Natural killer cell (primary cell): ENCODE results near the gene CACNA1D. TPM values are rescaled to one million over a fixed set of nuclear protein-coding genes. Genes with fewer than 3 reads are reported as not detected.

Experiments used
- ATAC-seq, 3 donors: fragments of 150-1000 bp in 2 of 3; fragments of 200-7000 bp in 1 of 3; cut with Tn5 transposase; 1 replicate in 1 of 3; 2 replicates in 2 of 3; pipeline ENCODE4 v1.10.0; 2021; ENCODE audit warnings: mild to moderate bottlenecking in 2 of 3, moderate library complexity in 2 of 3
- DNase-seq, 2 donors: peaks; one replicate each; pipeline versions ENCODE4 v3.0.0 to v3.0.0-alpha.2; 2013 to 2021; ENCODE audit warnings: mixed read lengths in 1 of 2
- H3K27ac ChIP-seq: one replicate; pipeline ENCODE4 v1.5.1; 2013; ENCODE audit warnings: mild to moderate bottlenecking, low read length
- H3K27me3 ChIP-seq: one replicate; pipeline ENCODE4 v1.6.1; 2013; ENCODE audit warnings: low read length; ENCODE audit not compliant: control insufficient read depth, insufficient read depth
- H3K36me3 ChIP-seq: one replicate; pipeline ENCODE4 v1.6.1; 2013; ENCODE audit warnings: low read length; ENCODE audit not compliant: control insufficient read depth, insufficient read depth
- H3K4me1 ChIP-seq: one replicate; pipeline ENCODE4 v1.6.1; 2013; ENCODE audit warnings: low read length; ENCODE audit not compliant: control insufficient read depth, insufficient read depth
- H3K4me3 ChIP-seq: one replicate; pipeline ENCODE4 v1.5.1; 2013; ENCODE audit warnings: low read length
- H3K9me3 ChIP-seq: one replicate; pipeline ENCODE4 v1.6.1; 2013; ENCODE audit warnings: low read length; ENCODE audit not compliant: control insufficient read depth, insufficient read depth
- H3K27ac Mint-ChIP-seq, 2 donors: one replicate each; pipeline ENCODE4 v1.8.0; 2022; ENCODE audit warnings: mild to moderate bottlenecking in 2 of 2, mixed read lengths in 2 of 2, moderate library complexity in 1 of 2
- H3K27me3 Mint-ChIP-seq, 2 donors: one replicate each; pipeline ENCODE4 v1.8.0; 2022; ENCODE audit warnings: low read depth in 2 of 2, mixed read lengths in 2 of 2
- H3K36me3 Mint-ChIP-seq: one replicate; pipeline ENCODE4 v1.8.0; 2022; ENCODE audit warnings: mixed read lengths
- H3K4me1 Mint-ChIP-seq, 2 donors: one replicate each; pipeline ENCODE4 v1.8.0; 2022; ENCODE audit warnings: mixed read lengths in 2 of 2
- H3K4me3 Mint-ChIP-seq: one replicate; pipeline ENCODE4 v1.8.0; 2022; ENCODE audit warnings: mild to moderate bottlenecking, moderate library complexity, mixed read lengths
- H3K9me3 Mint-ChIP-seq, 2 donors: one replicate each; pipeline ENCODE4 v1.8.0; 2022; ENCODE audit warnings: mixed read lengths in 2 of 2
- CTCF ChIP-seq: fragments of 200-600 bp; IDR thresholded peaks from one replicate; pipeline ENCODE4 v1.8.0; 2022; ENCODE audit warnings: antibody characterized with exemption
- WGBS: methylation state at CpG from one replicate; pipeline ENCODE4 v1.1.7; 2013; ENCODE audit warnings: missing lambda C conversion rate; ENCODE audit not compliant: insufficient coverage; 5-methylcytosine and 5-hydroxymethylcytosine counted together
- intact Hi-C: fragments of 100-400 bp; cut with micrococcal nuclease; formaldehyde crosslinking; loops from one replicate; pipeline ENCODE4 v1.14.2; 2022
- total RNA-seq, 4 donors: library from RNA; stranded (reverse); fragments of 120-200 nt in 1 of 4; gene quantifications; one replicate each; pipeline versions ENCODE4 v1.2.3 to v1.2.4, GENCODE V29; 2013 to 2022

The CACNA1D gene
- total RNA-seq, 3 donors from 2014 or later (not counting 1 experiment from before 2014, with no cell fraction given): 0.54 to 10.1 TPM; not detected in 1

- H3K4me3 Mint-ChIP-seq: no peak overlapping the region
- no peaks in the 10 kb centered on the region for H3K4me1 Mint-ChIP-seq
- peaks cover 16 to 17% of the 10 kb centered on the region in 2 donors for H3K27me3 Mint-ChIP-seq
- Histone ChIP-seq H3K9me3 (no peaks in the 10 kb centered on the region), H3K4me3 (no peak overlapping the region), H3K36me3 (no peaks in the 10 kb centered on the region), H3K27me3 (no peaks in the 10 kb centered on the region), H3K4me1 (no peaks in the 10 kb centered on the region), H3K27ac (no peak overlapping the region)
- H3K36me3 Mint-ChIP-seq: no peaks in the 10 kb centered on the region
- 94% methylated on average over 5 of the region's 6 CpGs for WGBS
- ATAC-seq (peak in 1 of 3 donors; percentile 43), DNase-seq (no peak)
- H3K9me3 Mint-ChIP-seq: no peaks in the 10 kb centered on the region
- intact Hi-C loops: no loop called here
- TF ChIP-seq CTCF: no peak
- H3K27ac Mint-ChIP-seq: no peak overlapping the region
These were observed 193.7 kb downstream of the CACNA1D start for GRCh38 chr3:53688066-53688465.

- intact Hi-C loops: no loop called here
- peaks cover 9 to 11% of the 10 kb centered on the region in 2 donors for H3K27me3 Mint-ChIP-seq
- ATAC-seq: no peak
- TF ChIP-seq CTCF: no peak
- H3K36me3 Mint-ChIP-seq: no peaks in the 10 kb centered on the region
- Histone ChIP-seq H3K27ac (no peak overlapping the region), H3K9me3 (no peaks in the 10 kb centered on the region), H3K27me3 (no peaks in the 10 kb centered on the region), H3K36me3 (no peaks in the 10 kb centered on the region), H3K4me3 (no peak overlapping the region), H3K4me1 (no peaks in the 10 kb centered on the region)
- H3K4me1 Mint-ChIP-seq: peaks cover 0 to 2% of the 10 kb centered on the region in 2 donors
- 84% methylated on average over 5 of the region's 5 CpGs for WGBS
- no peak overlapping the region for H3K27ac Mint-ChIP-seq
- no peak for DNase-seq
- H3K4me3 Mint-ChIP-seq: no peak overlapping the region
- H3K9me3 Mint-ChIP-seq: no peaks in the 10 kb centered on the region
These were observed 194.6 kb downstream of the CACNA1D start for GRCh38 chr3:53688989-53689388.

- WGBS: 100% methylated on average over 1 of the region's 2 CpGs
- Mint-ChIP-seq H3K36me3 (no peaks in the 10 kb centered on the region), H3K4me1 (peaks cover 0 to 4% of the 10 kb centered on the region in 2 donors), H3K27me3 (peaks cover 8 to 16% of the 10 kb centered on the region in 2 donors), H3K4me3 (no peak overlapping the region), H3K9me3 (no peaks in the 10 kb centered on the region), H3K27ac (no peak overlapping the region)
- no peak for ATAC-seq
- H3K27ac ChIP-seq: no peak overlapping the region
- DNase-seq: no peak
- no peaks in the 10 kb centered on the region for H3K4me1 ChIP-seq
- no peaks in the 10 kb centered on the region for H3K27me3 ChIP-seq
- no peak for TF ChIP-seq CTCF
- no peaks in the 10 kb centered on the region for H3K36me3 ChIP-seq
- H3K9me3 ChIP-seq: no peaks in the 10 kb centered on the region
- H3K4me3 ChIP-seq: no peak overlapping the region
- intact Hi-C loops: no loop called here
These were observed 195.3 kb downstream of the CACNA1D start for GRCh38 chr3:53689681-53690080.

- H3K4me3 ChIP-seq: no peak overlapping the region
- H3K4me3 Mint-ChIP-seq: no peak overlapping the region
- H3K9me3 Mint-ChIP-seq: no peaks in the 10 kb centered on the region
- no peaks in the 10 kb centered on the region for H3K9me3 ChIP-seq
- no peak overlapping the region for H3K27ac ChIP-seq
- H3K36me3 ChIP-seq: no peaks in the 10 kb centered on the region
- no peaks in the 10 kb centered on the region for H3K36me3 Mint-ChIP-seq
- ATAC-seq: no peak
- no peaks in the 10 kb centered on the region for H3K4me1 ChIP-seq
- DNase-seq: no peak
- H3K4me1 Mint-ChIP-seq: peaks cover 0 to 4% of the 10 kb centered on the region in 2 donors
- no peaks in the 10 kb centered on the region for H3K27me3 ChIP-seq
- peaks cover 7 to 19% of the 10 kb centered on the region in 2 donors for H3K27me3 Mint-ChIP-seq
- WGBS: 96% methylated on average over 7 of the region's 7 CpGs
- no peak for TF ChIP-seq CTCF
- intact Hi-C loops: no loop called here
- no peak overlapping the region for H3K27ac Mint-ChIP-seq
These were observed 196.1 kb downstream of the CACNA1D start for GRCh38 chr3:53690521-53690920.
